Endothelial cell (in vitro differentiated cells): ENCODE data around the gene GJB6. TPM values are rescaled to one million over a fixed set of nuclear protein-coding genes. Genes with fewer than 3 reads are reported as not detected.

Source experiments
- DNase-seq: peaks from one replicate; pipeline ENCODE4 v3.0.0; 2021; ENCODE audit warnings: low spot score
- H3K27ac Mint-ChIP-seq: one replicate; pipeline ENCODE4 v1.8.0; 2021; ENCODE audit warnings: mixed read lengths, inconsistent platforms; ENCODE audit not compliant: unreplicated experiment
- H3K27me3 Mint-ChIP-seq: one replicate; pipeline ENCODE4 v1.8.0; 2021; ENCODE audit warnings: mild to moderate bottlenecking, moderate library complexity, mixed read lengths, inconsistent platforms; ENCODE audit not compliant: unreplicated experiment
- H3K36me3 Mint-ChIP-seq: one replicate; pipeline ENCODE4 v1.8.0; 2021; ENCODE audit warnings: mild to moderate bottlenecking, low read depth, mixed read lengths, inconsistent platforms; ENCODE audit not compliant: unreplicated experiment
- H3K4me1 Mint-ChIP-seq: one replicate; pipeline ENCODE4 v1.8.0; 2021; ENCODE audit warnings: mild to moderate bottlenecking, mixed read lengths, inconsistent platforms; ENCODE audit not compliant: unreplicated experiment
- H3K4me3 Mint-ChIP-seq: one replicate; pipeline ENCODE4 v1.8.0; 2021; ENCODE audit warnings: mild to moderate bottlenecking, mixed read lengths, inconsistent platforms; ENCODE audit not compliant: unreplicated experiment
- H3K9me3 Mint-ChIP-seq: one replicate; pipeline ENCODE4 v1.8.0; 2021; ENCODE audit warnings: mixed read lengths, inconsistent platforms; ENCODE audit not compliant: unreplicated experiment
- CTCF ChIP-seq: fragments of 200-600 bp; sonication (generic); IDR thresholded peaks from one replicate; pipeline ENCODE4 v1.5.0; 2021; ENCODE audit warnings: antibody characterized with exemption; ENCODE audit not compliant: unreplicated experiment
- total RNA-seq: library from RNA; stranded (reverse); fragmentation: NEBNext Ultra II Directional; extraction: Animal tissue kit (Norgen Biotek cat#: 25700); gene quantifications from one replicate; pipeline ENCODE4 v1.2.1, GENCODE V29; 2021; ENCODE audit not compliant: unreplicated experiment

The GJB6 gene
- total RNA-seq, 1 donor from 2014 or later = 0.23 TPM

- TF ChIP-seq CTCF = peak; percentile 37
- Mint-ChIP-seq H3K27ac (no peak overlapping the region), H3K36me3 (no peaks in the 10 kb centered on the region), H3K9me3 (no peaks in the 10 kb centered on the region), H3K4me1 (no peaks in the 10 kb centered on the region), H3K4me3 (no peak overlapping the region), H3K27me3 (peaks cover 12% of the 10 kb centered on the region)
- DNase-seq = no peak
Measured at GRCh38 chr13:20188667-20189553, 43.2 kb downstream of the GJB6 start.

- Mint-ChIP-seq H3K9me3 (no peaks in the 10 kb centered on the region), H3K4me1 (no peaks in the 10 kb centered on the region), H3K36me3 (no peaks in the 10 kb centered on the region), H3K4me3 (no peak overlapping the region), H3K27ac (no peak overlapping the region), H3K27me3 (peaks cover 12% of the 10 kb centered on the region)
- DNase-seq = no peak
- no peak for TF ChIP-seq CTCF
Measured at GRCh38 chr13:20186771-20187170, 45.3 kb downstream of the GJB6 start.

- Mint-ChIP-seq H3K9me3 (no peaks in the 10 kb centered on the region), H3K36me3 (no peaks in the 10 kb centered on the region), H3K27me3 (peaks cover 11% of the 10 kb centered on the region), H3K27ac (no peak overlapping the region), H3K4me1 (no peaks in the 10 kb centered on the region), H3K4me3 (no peak overlapping the region)
- no peak for TF ChIP-seq CTCF
- no peak for DNase-seq
Measured at GRCh38 chr13:20185366-20186056, 46.6 kb downstream of the GJB6 start.

- no peak overlapping the region for H3K27ac Mint-ChIP-seq
- no peaks in the 10 kb centered on the region for H3K9me3 Mint-ChIP-seq
- H3K4me1 Mint-ChIP-seq = peaks cover 4% of the 10 kb centered on the region
- H3K4me3 Mint-ChIP-seq = no peak overlapping the region
- DNase-seq = peak; percentile 61
- peaks cover 12% of the 10 kb centered on the region for H3K27me3 Mint-ChIP-seq
- H3K36me3 Mint-ChIP-seq = peaks cover 5% of the 10 kb centered on the region
- TF ChIP-seq CTCF = peak; percentile 76
Measured at GRCh38 chr13:20182231-20182846, 49.8 kb downstream of the GJB6 start.

- H3K4me1 Mint-ChIP-seq = peaks cover 5% of the 10 kb centered on the region
- H3K9me3 Mint-ChIP-seq = no peaks in the 10 kb centered on the region
- DNase-seq = no peak
- H3K4me3 Mint-ChIP-seq = no peak overlapping the region
- peaks cover 5% of the 10 kb centered on the region for H3K36me3 Mint-ChIP-seq
- H3K27ac Mint-ChIP-seq = no peak overlapping the region
- TF ChIP-seq CTCF = no peak
- H3K27me3 Mint-ChIP-seq = peaks cover 13% of the 10 kb centered on the region
Measured at GRCh38 chr13:20181188-20181587, 50.9 kb downstream of the GJB6 start.
